Measurements from ENCODE around the gene FUZ.

The FUZ gene

Small RNAs within 50 kb of the gene (small RNA-seq; reads per million reads assigned to genes)
- gene MIR4749: 0 reads per million in 2 experiments
- 0 reads per million in 2 experiments for gene MIR6799
- 0 reads per million in 2 experiments for gene RNU6-841P
